Neural cell (in vitro differentiated cells): ENCODE results near the gene ARPC5. TPM values are rescaled to one million over a fixed set of nuclear protein-coding genes. Genes with fewer than 3 reads are reported as not detected.

Experiments
- H2AFZ ChIP-seq: fragments of 200-600, 300-800 bp; sonication (generic), shearing (Covaris generic); 2 replicates; pipeline ENCODE4 v1.6.0; 2014; ENCODE audit warnings: low read depth, mild to moderate bottlenecking, antibody characterized with exemption, low read length, moderate library complexity
- H3F3A ChIP-seq: fragments of 200-600 bp; shearing (Covaris generic); 2 replicates; pipeline ENCODE4 v1.6.1; 2016; ENCODE audit warnings: mild to moderate bottlenecking, moderate library complexity, mixed read lengths, antibody characterized with exemption, low read length; ENCODE audit not compliant: insufficient read depth, poor library complexity, severe bottlenecking
- H3K27ac ChIP-seq: fragments of 200-600, 300-800 bp; sonication (generic), shearing (Covaris generic); 2 replicates; pipeline ENCODE4 v1.5.1; 2014; ENCODE audit warnings: mild to moderate bottlenecking, low read length, moderate library complexity
- H3K27me3 ChIP-seq: fragments of 300-800, 200-600 bp; sonication (generic), shearing (Covaris generic); 2 replicates; pipeline ENCODE4 v1.6.0; 2014; ENCODE audit warnings: mild to moderate bottlenecking, low read depth, low read length, moderate library complexity; ENCODE audit not compliant: insufficient read depth
- H3K36me3 ChIP-seq: fragments of 300-800, 200-600 bp; sonication (generic), shearing (Covaris generic); 2 replicates; pipeline ENCODE4 v1.5.1; 2014; ENCODE audit warnings: mild to moderate bottlenecking, antibody characterized with exemption, low read length, moderate library complexity; ENCODE audit not compliant: insufficient read depth
- H3K4me2 ChIP-seq: fragments of 300-800, 200-600 bp; sonication (generic), shearing (Covaris generic); 2 replicates; pipeline ENCODE4 v1.6.0; 2014; ENCODE audit warnings: mild to moderate bottlenecking, low read length
- H3K4me3 ChIP-seq: fragments of 300-800, 200-600 bp; sonication (generic), shearing (Covaris generic); 2 replicates; pipeline ENCODE4 v1.5.1; 2014; ENCODE audit warnings: mild to moderate bottlenecking, low read length, moderate library complexity
- H3K79me2 ChIP-seq: fragments of 200-600 bp; shearing (Covaris generic); replicated peaks from 2 replicates; pipeline ENCODE4 v1.6.0; 2014; ENCODE audit warnings: mild to moderate bottlenecking, low read length, moderate library complexity; ENCODE audit not compliant: insufficient read depth
- H3K9ac ChIP-seq: fragments of 300-800, 200-600 bp; sonication (generic), shearing (Covaris generic); 2 replicates; pipeline ENCODE4 v1.6.1; 2016; ENCODE audit warnings: mild to moderate bottlenecking, low read length, mixed read lengths
- H3K9me2 ChIP-seq: fragments of 200-600 bp; shearing (Covaris generic); 2 replicates; pipeline ENCODE4 v1.6.1; 2016; ENCODE audit warnings: mild to moderate bottlenecking, low read length, mixed read lengths; ENCODE audit not compliant: insufficient read depth
- H3K9me3 ChIP-seq: fragments of 200-600, 300-800 bp; sonication (generic), shearing (Covaris generic); 2 replicates; pipeline ENCODE4 v1.6.1; 2016; ENCODE audit warnings: mild to moderate bottlenecking, mixed run types, low read length, moderate library complexity, mixed read lengths
- H4K20me1 ChIP-seq: fragments of 200-600 bp; shearing (Covaris generic); 2 replicates; pipeline ENCODE4 v1.6.1; 2016; ENCODE audit warnings: mild to moderate bottlenecking, mixed run types; ENCODE audit not compliant: insufficient read depth
- CTCF ChIP-seq: fragments of 450-650 bp; IDR thresholded peaks from 2 replicates; pipeline ENCODE4 v1.5.1; 2014; ENCODE audit warnings: antibody characterized with exemption, mild to moderate bottlenecking, moderate library complexity; ENCODE audit not compliant: poor library complexity, severe bottlenecking
- EP300 ChIP-seq: fragments of 450-650 bp; conservative IDR thresholded peaks from 2 replicates; pipeline ENCODE4 v1.6.1; 2014; ENCODE audit warnings: antibody characterized with exemption, mild to moderate bottlenecking, moderate library complexity; ENCODE audit not compliant: poor library complexity, severe bottlenecking
- EZH2 ChIP-seq: fragments of 200-600, 300-800 bp; shearing (Covaris generic), sonication (generic); IDR thresholded peaks from 2 replicates; pipeline ENCODE4 v1.6.1; 2014; ENCODE audit warnings: antibody characterized with exemption, low read length, borderline replicate concordance, mild to moderate bottlenecking; ENCODE audit not compliant: insufficient read depth, poor library complexity, severe bottlenecking
- MXI1 ChIP-seq: fragments of 450-650 bp; conservative IDR thresholded peaks from 2 replicates; pipeline ENCODE4 v1.6.1; 2014; ENCODE audit warnings: antibody characterized with exemption, mild to moderate bottlenecking; ENCODE audit not compliant: poor library complexity, severe bottlenecking
- POLR2AphosphoS5 ChIP-seq: IDR thresholded peaks from 2 replicates; pipeline ENCODE4 v1.6.1; 2012
- RAD21 ChIP-seq: fragments of 450-650 bp; conservative IDR thresholded peaks from 2 replicates; pipeline ENCODE4 v1.6.1; 2014; ENCODE audit warnings: antibody characterized with exemption, mild to moderate bottlenecking, moderate library complexity
- SMC3 ChIP-seq: fragments of 450-650 bp; conservative IDR thresholded peaks from 2 replicates; pipeline ENCODE4 v1.6.1; 2014; ENCODE audit warnings: antibody characterized with exemption, mild to moderate bottlenecking, moderate library complexity; ENCODE audit not compliant: poor library complexity
- TAF1 ChIP-seq: IDR thresholded peaks from 2 replicates; pipeline ENCODE4 v1.6.1; 2012; ENCODE audit warnings: low read depth
- polyA plus RNA-seq: library from polyadenylated mRNA; depleted of rRNA; stranded (reverse); fragments of >200 nt; gene quantifications from 2 replicates; pipeline ENCODE4 v1.2.3, GENCODE V29; 2014
- TF ChIP-seq, protein P1 (sequence below): IDR thresholded peaks from 2 replicates; pipeline ENCODE4 v1.6.1; 2012; ENCODE audit warnings: borderline replicate concordance

ARPC5 gene
- polyA plus RNA-seq, 1 donor from 2014 or later, result 197 TPM

GRCh38 chr1:183607322-183607980, 28.1 kb downstream of the ARPC5 start:
- H4K20me1 ChIP-seq, result no peaks in the 10 kb centered on the region
- no peaks in the 10 kb centered on the region for H3K36me3 ChIP-seq
- H3K9me3 ChIP-seq, result no peaks in the 10 kb centered on the region
- no peak overlapping the region for H3K4me3 ChIP-seq
- no peak overlapping the region for H3K4me2 ChIP-seq
- no peaks in the 10 kb centered on the region for H3K27me3 ChIP-seq
- no peaks in the 10 kb centered on the region for H3K9me2 ChIP-seq
- H2AFZ ChIP-seq, result no peak overlapping the region
- H3K27ac ChIP-seq, result no peak overlapping the region
- H3K79me2 ChIP-seq, result no peaks in the 10 kb centered on the region
- no peak overlapping the region for H3K9ac ChIP-seq
- no peak for TF ChIP-seq POLR2AphosphoS5
- TF ChIP-seq TAF1, result no peak
- no peak for TF ChIP-seq EP300
- TF ChIP-seq MXI1, result no peak
- no peaks in the 10 kb centered on the region for H3F3A ChIP-seq

DNA sequence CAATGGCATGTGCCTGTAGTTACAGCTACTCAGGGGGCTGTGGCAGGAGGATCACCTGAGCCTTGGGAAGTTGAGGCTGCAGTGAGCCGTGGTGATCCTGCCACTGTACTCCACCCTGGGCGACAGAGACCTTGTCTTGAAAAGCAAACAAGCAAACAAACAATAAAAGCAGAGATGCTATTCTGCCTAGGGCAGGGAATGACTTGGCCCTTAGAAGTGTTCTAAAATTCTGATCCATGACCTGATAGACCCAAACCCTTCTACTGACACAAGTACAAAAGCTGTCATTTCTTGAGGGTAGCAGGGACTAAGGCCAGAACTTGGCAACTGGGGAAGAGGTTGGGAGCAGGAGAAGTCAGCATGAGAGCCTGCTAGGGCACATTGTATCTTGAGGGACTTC, 29.7 kb downstream of the ARPC5 start:
- H3K9me2 ChIP-seq, result no peaks in the 10 kb centered on the region
- no peaks in the 10 kb centered on the region for H3K79me2 ChIP-seq
- no peaks in the 10 kb centered on the region for H3K36me3 ChIP-seq
- no peak overlapping the region for H3K4me2 ChIP-seq
- H3K9ac ChIP-seq, result no peak overlapping the region
- H3K9me3 ChIP-seq, result no peaks in the 10 kb centered on the region
- TF ChIP-seq TAF1 (no peak), EZH2 (no peak), EP300 (no peak), CTCF (no peak), POLR2AphosphoS5 (no peak), RAD21 (no peak), SMC3 (no peak), MXI1 (no peak)
- TF ChIP-seq, protein P1, sequence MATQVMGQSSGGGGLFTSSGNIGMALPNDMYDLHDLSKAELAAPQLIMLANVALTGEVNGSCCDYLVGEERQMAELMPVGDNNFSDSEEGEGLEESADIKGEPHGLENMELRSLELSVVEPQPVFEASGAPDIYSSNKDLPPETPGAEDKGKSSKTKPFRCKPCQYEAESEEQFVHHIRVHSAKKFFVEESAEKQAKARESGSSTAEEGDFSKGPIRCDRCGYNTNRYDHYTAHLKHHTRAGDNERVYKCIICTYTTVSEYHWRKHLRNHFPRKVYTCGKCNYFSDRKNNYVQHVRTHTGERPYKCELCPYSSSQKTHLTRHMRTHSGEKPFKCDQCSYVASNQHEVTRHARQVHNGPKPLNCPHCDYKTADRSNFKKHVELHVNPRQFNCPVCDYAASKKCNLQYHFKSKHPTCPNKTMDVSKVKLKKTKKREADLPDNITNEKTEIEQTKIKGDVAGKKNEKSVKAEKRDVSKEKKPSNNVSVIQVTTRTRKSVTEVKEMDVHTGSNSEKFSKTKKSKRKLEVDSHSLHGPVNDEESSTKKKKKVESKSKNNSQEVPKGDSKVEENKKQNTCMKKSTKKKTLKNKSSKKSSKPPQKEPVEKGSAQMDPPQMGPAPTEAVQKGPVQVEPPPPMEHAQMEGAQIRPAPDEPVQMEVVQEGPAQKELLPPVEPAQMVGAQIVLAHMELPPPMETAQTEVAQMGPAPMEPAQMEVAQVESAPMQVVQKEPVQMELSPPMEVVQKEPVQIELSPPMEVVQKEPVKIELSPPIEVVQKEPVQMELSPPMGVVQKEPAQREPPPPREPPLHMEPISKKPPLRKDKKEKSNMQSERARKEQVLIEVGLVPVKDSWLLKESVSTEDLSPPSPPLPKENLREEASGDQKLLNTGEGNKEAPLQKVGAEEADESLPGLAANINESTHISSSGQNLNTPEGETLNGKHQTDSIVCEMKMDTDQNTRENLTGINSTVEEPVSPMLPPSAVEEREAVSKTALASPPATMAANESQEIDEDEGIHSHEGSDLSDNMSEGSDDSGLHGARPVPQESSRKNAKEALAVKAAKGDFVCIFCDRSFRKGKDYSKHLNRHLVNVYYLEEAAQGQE, result no peak
- no peak overlapping the region for H3K4me3 ChIP-seq
- H4K20me1 ChIP-seq, result no peaks in the 10 kb centered on the region
- H3K27ac ChIP-seq, result no peak overlapping the region
- H3F3A ChIP-seq, result no peaks in the 10 kb centered on the region
- H3K27me3 ChIP-seq, result no peaks in the 10 kb centered on the region
- H2AFZ ChIP-seq, result no peak overlapping the region
